OCI-LY1 (cell line): ENCODE measurements around the gene LRP6.

Source experiments
- H2AFZ ChIP-seq: fragments of 200-600 bp; sonication (generic), shearing (Covaris generic); 2 replicates; pipeline ENCODE4 v1.6.0; 2014; ENCODE audit warnings: antibody characterized with exemption, mild to moderate bottlenecking, low read length
- H3F3A ChIP-seq: fragments of 200-600 bp; sonication (generic), shearing (Covaris generic); 2 replicates; pipeline ENCODE4 v1.6.0; 2014; ENCODE audit warnings: mild to moderate bottlenecking, antibody characterized with exemption, low read length, moderate library complexity; ENCODE audit not compliant: insufficient read depth
- H3K27ac ChIP-seq: fragments of 200-600 bp; sonication (generic); 2 replicates; pipeline ENCODE4 v1.5.1; 2014; ENCODE audit warnings: low read length, mixed run types, mild to moderate bottlenecking, low read depth; ENCODE audit not compliant: poor library complexity, severe bottlenecking
- H3K27me3 ChIP-seq: fragments of 200-600 bp; sonication (generic); 2 replicates; pipeline ENCODE4 v1.6.0; 2014; ENCODE audit warnings: antibody characterized with exemption, mild to moderate bottlenecking, low read length, moderate library complexity; ENCODE audit not compliant: insufficient read depth
- H3K36me3 ChIP-seq: fragments of 200-600 bp; sonication (generic); 2 replicates; pipeline ENCODE4 v1.6.1; 2014; ENCODE audit warnings: mild to moderate bottlenecking, antibody characterized with exemption, low read length, moderate library complexity, mixed read lengths; ENCODE audit not compliant: insufficient read depth
- H3K4me1 ChIP-seq: fragments of 200-600 bp; sonication (generic); 2 replicates; pipeline ENCODE4 v1.5.1; 2014; ENCODE audit warnings: mild to moderate bottlenecking, low read length, moderate library complexity; ENCODE audit not compliant: insufficient read depth, severe bottlenecking
- H3K4me2 ChIP-seq: fragments of 200-600 bp; sonication (generic), shearing (Covaris generic); 2 replicates; pipeline ENCODE4 v1.6.1; 2014; ENCODE audit warnings: low read length
- H3K4me3 ChIP-seq: fragments of 200-600 bp; sonication (generic); 2 replicates; pipeline ENCODE4 v1.5.1; 2014; ENCODE audit warnings: low read length, low read depth, mild to moderate bottlenecking, mixed read lengths; ENCODE audit not compliant: poor library complexity, severe bottlenecking
- H3K79me2 ChIP-seq: fragments of 200-600 bp; shearing (Covaris generic); 2 replicates; pipeline ENCODE4 v1.6.1; 2016; ENCODE audit warnings: mixed run types, low read length, mixed read lengths; ENCODE audit not compliant: insufficient read depth
- H3K9ac ChIP-seq: fragments of 200-600 bp; sonication (generic), shearing (Covaris generic); 2 replicates; pipeline ENCODE4 v1.6.1; 2014; ENCODE audit warnings: mild to moderate bottlenecking, low read length, mixed read lengths
- H3K9me2 ChIP-seq: fragments of 200-600 bp; sonication (generic), shearing (Covaris generic); 2 replicates; pipeline ENCODE4 v1.6.1; 2014; ENCODE audit warnings: low read depth, mild to moderate bottlenecking, low read length, mixed read lengths
- H3K9me3 ChIP-seq: fragments of 200-600 bp; shearing (Covaris generic); 2 replicates; pipeline ENCODE4 v1.6.1; 2014; ENCODE audit warnings: low read length, mixed read lengths
- H4K20me1 ChIP-seq: fragments of 200-600 bp; sonication (generic), shearing (Covaris generic); 2 replicates; pipeline ENCODE4 v1.6.0; 2016; ENCODE audit warnings: mild to moderate bottlenecking, low read length; ENCODE audit not compliant: insufficient read depth
- EZH2 ChIP-seq: fragments of 200-600 bp; sonication (generic), shearing (Covaris generic); IDR thresholded peaks from 2 replicates; pipeline ENCODE4 v1.8.0; 2017; ENCODE audit warnings: borderline replicate concordance, mixed run types, mild to moderate bottlenecking, antibody characterized with exemption, low read length, moderate library complexity, mixed read lengths
- TF ChIP-seq, protein P1 (sequence below): fragments of 200-600 bp; sonication (generic), shearing (Covaris generic); IDR thresholded peaks from 2 replicates; pipeline ENCODE4 v1.5.1; 2017; ENCODE audit warnings: mild to moderate bottlenecking, antibody characterized with exemption, low read length, moderate library complexity, mixed read lengths

LRP6 gene

DNA sequence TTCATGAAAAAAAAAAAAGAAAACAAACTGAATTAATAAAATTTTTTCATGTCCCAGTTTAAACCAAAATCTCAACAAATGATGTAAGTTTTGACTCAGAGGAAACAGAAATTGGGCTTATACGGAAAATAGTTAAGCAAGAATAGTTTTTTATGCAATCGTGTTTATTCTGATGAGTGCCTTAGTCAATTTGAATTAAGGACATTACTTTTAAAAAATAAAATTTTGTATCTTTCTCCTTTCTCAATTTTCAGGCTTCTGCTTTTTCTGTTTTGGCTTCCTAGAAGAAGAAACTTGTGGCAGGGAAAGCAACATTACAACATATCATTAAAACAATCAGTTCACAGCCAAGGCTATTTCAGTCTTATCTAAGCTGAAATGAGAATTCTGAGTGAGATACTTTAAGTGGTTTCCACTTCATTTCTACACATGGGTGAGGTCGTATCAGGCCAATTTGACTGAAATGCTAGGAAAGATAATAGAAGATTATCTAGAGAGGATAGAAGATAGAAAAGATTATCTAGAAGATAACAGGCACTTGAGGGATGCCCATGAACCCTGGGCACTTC, 143.7 kb downstream of the LRP6 start:
- no peaks in the 10 kb centered on the region for H4K20me1 ChIP-seq
- H3K36me3 ChIP-seq = no peaks in the 10 kb centered on the region
- no peaks in the 10 kb centered on the region for H3F3A ChIP-seq
- no peaks in the 10 kb centered on the region for H3K9me3 ChIP-seq
- H2AFZ ChIP-seq = no peak overlapping the region
- H3K9ac ChIP-seq = no peak overlapping the region
- H3K4me2 ChIP-seq = no peak overlapping the region
- no peaks in the 10 kb centered on the region for H3K9me2 ChIP-seq
- no peaks in the 10 kb centered on the region for H3K4me1 ChIP-seq
- no peak for TF ChIP-seq EZH2
- TF ChIP-seq, protein P1, sequence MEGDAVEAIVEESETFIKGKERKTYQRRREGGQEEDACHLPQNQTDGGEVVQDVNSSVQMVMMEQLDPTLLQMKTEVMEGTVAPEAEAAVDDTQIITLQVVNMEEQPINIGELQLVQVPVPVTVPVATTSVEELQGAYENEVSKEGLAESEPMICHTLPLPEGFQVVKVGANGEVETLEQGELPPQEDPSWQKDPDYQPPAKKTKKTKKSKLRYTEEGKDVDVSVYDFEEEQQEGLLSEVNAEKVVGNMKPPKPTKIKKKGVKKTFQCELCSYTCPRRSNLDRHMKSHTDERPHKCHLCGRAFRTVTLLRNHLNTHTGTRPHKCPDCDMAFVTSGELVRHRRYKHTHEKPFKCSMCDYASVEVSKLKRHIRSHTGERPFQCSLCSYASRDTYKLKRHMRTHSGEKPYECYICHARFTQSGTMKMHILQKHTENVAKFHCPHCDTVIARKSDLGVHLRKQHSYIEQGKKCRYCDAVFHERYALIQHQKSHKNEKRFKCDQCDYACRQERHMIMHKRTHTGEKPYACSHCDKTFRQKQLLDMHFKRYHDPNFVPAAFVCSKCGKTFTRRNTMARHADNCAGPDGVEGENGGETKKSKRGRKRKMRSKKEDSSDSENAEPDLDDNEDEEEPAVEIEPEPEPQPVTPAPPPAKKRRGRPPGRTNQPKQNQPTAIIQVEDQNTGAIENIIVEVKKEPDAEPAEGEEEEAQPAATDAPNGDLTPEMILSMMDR = no peak
- no peak overlapping the region for H3K4me3 ChIP-seq
- H3K27me3 ChIP-seq = no peaks in the 10 kb centered on the region
- H3K27ac ChIP-seq = no peak overlapping the region
- no peaks in the 10 kb centered on the region for H3K79me2 ChIP-seq

DNA sequence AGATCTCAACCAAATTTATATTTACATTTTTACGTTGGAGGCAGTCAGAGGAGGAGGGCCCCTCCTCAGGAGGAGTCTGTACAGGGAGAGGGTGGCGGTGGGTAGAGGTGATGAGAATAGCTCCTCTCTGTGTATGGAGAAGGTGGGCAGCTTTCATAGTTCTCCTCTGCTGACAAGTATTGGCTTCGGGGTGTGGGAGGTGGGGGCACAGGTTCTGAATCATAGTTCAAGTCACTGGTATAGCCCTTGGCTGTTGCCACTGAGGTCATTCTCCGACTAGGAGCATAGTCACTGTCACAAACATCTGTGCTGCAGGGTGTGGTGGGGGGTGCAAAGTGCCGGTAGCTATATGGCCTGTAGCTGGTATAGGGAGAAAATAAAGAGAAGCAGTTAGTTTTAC, 145.8 kb downstream of the LRP6 start:
- Histone ChIP-seq H3K27me3 (no peaks in the 10 kb centered on the region), H3K9me3 (no peaks in the 10 kb centered on the region), H3K79me2 (no peaks in the 10 kb centered on the region), H3K9ac (no peak overlapping the region), H3K4me3 (no peak overlapping the region), H3F3A (no peaks in the 10 kb centered on the region), H3K4me1 (no peaks in the 10 kb centered on the region), H3K9me2 (no peaks in the 10 kb centered on the region), H2AFZ (no peak overlapping the region), H3K36me3 (no peaks in the 10 kb centered on the region), H4K20me1 (no peaks in the 10 kb centered on the region), H3K27ac (no peak overlapping the region), H3K4me2 (no peak overlapping the region)
- no peak for TF ChIP-seq EZH2
- TF ChIP-seq, protein P1 = no peak

DNA sequence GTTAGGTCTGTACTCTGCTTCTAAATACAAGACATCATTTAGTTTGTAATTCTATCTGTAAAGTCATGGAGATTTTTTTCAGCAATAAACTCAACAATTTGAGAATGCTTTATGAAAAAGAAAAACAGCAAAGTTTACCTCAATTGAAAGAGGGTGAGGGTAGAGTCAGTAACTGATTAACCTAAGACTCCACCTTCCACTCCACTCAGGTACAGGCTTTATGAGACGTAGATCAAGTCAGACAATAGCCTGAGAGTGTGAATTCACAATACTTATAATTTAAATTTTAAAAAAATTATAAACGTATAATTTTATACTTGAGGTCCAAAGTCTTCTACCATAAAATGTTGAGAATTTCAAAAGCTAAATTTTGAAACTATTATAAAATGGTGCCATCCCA, 150.2 kb downstream of the LRP6 start:
- no peak for TF ChIP-seq EZH2
- TF ChIP-seq, protein P1 = no peak
- no peaks in the 10 kb centered on the region for H3K9me3 ChIP-seq
- H2AFZ ChIP-seq = no peak overlapping the region
- no peaks in the 10 kb centered on the region for H3F3A ChIP-seq
- no peaks in the 10 kb centered on the region for H3K9me2 ChIP-seq
- no peaks in the 10 kb centered on the region for H4K20me1 ChIP-seq
- H3K27ac ChIP-seq = no peak overlapping the region
- H3K4me3 ChIP-seq = no peak overlapping the region
- H3K4me2 ChIP-seq = no peak overlapping the region
- no peaks in the 10 kb centered on the region for H3K36me3 ChIP-seq
- H3K9ac ChIP-seq = no peak overlapping the region
- no peaks in the 10 kb centered on the region for H3K27me3 ChIP-seq
- H3K4me1 ChIP-seq = no peaks in the 10 kb centered on the region
- H3K79me2 ChIP-seq = no peaks in the 10 kb centered on the region
